Keratinocyte (primary cell): Measurements from ENCODE around the gene EID1. TPM values are rescaled to one million over a fixed set of nuclear protein-coding genes. Genes with fewer than 3 reads are reported as not detected.

Experiments
- DNase-seq: peaks from one replicate; pipeline ENCODE4 v3.0.0-alpha.2; 2011; ENCODE audit warnings: low read depth, missing footprints, low spot score
- FAIRE-seq: peaks from 2 replicates; lab custom pipeline; 2011; peaks lifted over from hg19 to GRCh38; lab: Jason Lieb, UNC
- H2AFZ ChIP-seq: 2 replicates; pipeline ENCODE4 v1.6.0; 2012; ENCODE audit warnings: low read length, control low read depth, inconsistent platforms; ENCODE audit not compliant: control insufficient read depth
- H3K27ac ChIP-seq: 2 replicates; pipeline ENCODE4 v1.5.1; 2011; ENCODE audit warnings: low read length; ENCODE audit not compliant: control insufficient read depth, insufficient read depth
- H3K27me3 ChIP-seq: 3 replicates; pipeline ENCODE4 v1.6.0; 2011; ENCODE audit warnings: low read length; ENCODE audit not compliant: control insufficient read depth, insufficient read depth; ENCODE audit errors: extremely low read depth
- H3K36me3 ChIP-seq, 2 experiments: 2 replicates in 1 of 2; 3 replicates in 1 of 2; pipeline ENCODE4 v1.5.1; 2011; ENCODE audit warnings: low read length in 2 of 2, mild to moderate bottlenecking in 1 of 2; ENCODE audit not compliant: control insufficient read depth in 2 of 2, insufficient read depth in 2 of 2; ENCODE audit errors: extremely low read depth in 1 of 2
- H3K4me1 ChIP-seq: 3 replicates; pipeline ENCODE4 v1.5.1; 2011; ENCODE audit warnings: low read length; ENCODE audit not compliant: control insufficient read depth, insufficient read depth; ENCODE audit errors: extremely low read depth
- H3K4me2 ChIP-seq: 3 replicates; pipeline ENCODE4 v1.6.0; 2011; ENCODE audit warnings: low read depth, low read length; ENCODE audit not compliant: control insufficient read depth, insufficient read depth; ENCODE audit errors: extremely low read depth
- H3K4me3 ChIP-seq, 3 experiments: fragments of 200-600 bp in 1 of 3; sonication (generic) in 1 of 3; 2 replicates in 2 of 3; 3 replicates in 1 of 3; pipeline ENCODE4 v1.5.1; 2011 to 2016; ENCODE audit warnings: low read length in 3 of 3, mild to moderate bottlenecking in 3 of 3, control low read depth in 2 of 3, inconsistent platforms in 1 of 3, low read depth in 1 of 3, mixed read lengths in 1 of 3, mixed run types in 1 of 3, moderate library complexity in 1 of 3; ENCODE audit not compliant: control insufficient read depth in 2 of 3, insufficient read depth in 2 of 3; ENCODE audit errors: extremely low read depth in 1 of 3
- H3K79me2 ChIP-seq: 2 replicates; pipeline ENCODE4 v1.6.0; 2012; ENCODE audit warnings: low read length; ENCODE audit not compliant: control insufficient read depth, insufficient read depth
- H3K9ac ChIP-seq: 3 replicates; pipeline ENCODE4 v1.6.0; 2011; ENCODE audit warnings: low read length; ENCODE audit not compliant: control insufficient read depth, insufficient read depth; ENCODE audit errors: extremely low read depth
- H3K9me1 ChIP-seq: 3 replicates; pipeline ENCODE4 v1.6.0; 2011; ENCODE audit warnings: low read length; ENCODE audit not compliant: control insufficient read depth, insufficient read depth; ENCODE audit errors: extremely low read depth
- H3K9me3 ChIP-seq: 2 replicates; pipeline ENCODE4 v1.5.1; 2012; ENCODE audit warnings: low read depth, low read length; ENCODE audit not compliant: control insufficient read depth
- H4K20me1 ChIP-seq: 3 replicates; pipeline ENCODE4 v1.6.0; 2011; ENCODE audit warnings: low read length; ENCODE audit not compliant: control insufficient read depth, insufficient read depth; ENCODE audit errors: extremely low read depth
- CTCF ChIP-seq, 3 experiments: IDR thresholded peaks in 1 of 3; conservative IDR thresholded peaks in 1 of 3; optimal IDR thresholded peaks in 1 of 3; 2 replicates in 2 of 3; 3 replicates in 1 of 3; pipeline versions ENCODE3 to v1.5.1; 2011; ENCODE audit warnings: low read length in 3 of 3, mild to moderate bottlenecking in 3 of 3, moderate library complexity in 2 of 3, control low read depth in 1 of 3, inconsistent platforms in 1 of 3; ENCODE audit not compliant: insufficient read depth in 2 of 3; ENCODE audit errors: extremely low read depth in 1 of 3
- EZH2 ChIP-seq: IDR thresholded peaks from one replicate; pipeline ENCODE4 v1.6.1; 2012; ENCODE audit warnings: inconsistent platforms, mild to moderate bottlenecking, low read length, moderate library complexity
- dilution Hi-C: fragments of 300-500 bp; cut with MboI; formaldehyde crosslinking; loops from one replicate; pipeline ENCODE4 v1.7.0; 2020; ENCODE audit warnings: low sequenced_read_pairs; ENCODE audit not compliant: extremely low pct_ligation_motif_present
- polyA plus RNA-seq, 5 experiments: library from polyadenylated mRNA; depleted of rRNA in 3 of 5; stranded (reverse) in 3 of 5; stranded (forward) in 1 of 5; unstranded in 1 of 5; fragments of >200 nt; gene quantifications; 1 replicate in 1 of 5; 2 replicates in 3 of 5; 3 replicates in 1 of 5; pipeline versions ENCODE4 v1.2.1 to v1.2.3, GENCODE V29; 2011 to 2012; ENCODE audit warnings: missing spikeins in 2 of 5, low read depth in 1 of 5, low replicate concordance in 1 of 5

The EID1 gene
- polyA plus RNA-seq, 1 donor (not counting 4 experiments of a cell fraction or from before 2014, with no cell fraction given) = 120 TPM

DNA sequence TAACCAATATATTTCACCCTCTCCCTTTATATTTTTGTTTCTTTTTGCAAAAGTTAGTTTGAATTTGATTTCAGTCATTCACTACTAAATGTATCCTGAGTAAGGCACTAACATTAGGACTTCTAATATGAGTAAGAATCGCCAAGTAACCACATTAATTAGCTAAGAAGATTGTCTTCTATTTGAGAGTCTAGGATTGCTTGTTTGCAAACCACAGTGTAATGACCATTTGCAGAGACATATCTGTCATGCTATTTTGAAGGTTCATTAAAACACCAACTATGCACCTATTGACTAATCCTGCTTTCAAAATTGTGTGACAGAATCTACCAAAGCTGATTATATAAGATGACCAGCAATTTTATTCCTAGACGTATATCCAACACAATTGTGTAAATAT is 5.3 kb upstream of the EID1 start:
- FAIRE-seq = no peak
- Histone ChIP-seq H3K9ac (no peak overlapping the region), H3K9me1 (no peaks in the 10 kb centered on the region), H3K27me3 (no peaks in the 10 kb centered on the region), H3K4me1 (peaks cover 17% of the 10 kb centered on the region), H3K9me3 (no peaks in the 10 kb centered on the region), H3K4me2 (no peak overlapping the region), H2AFZ (no peak overlapping the region), H3K36me3 (no peaks in the 10 kb centered on the region), H3K79me2 (no peaks in the 10 kb centered on the region), H4K20me1 (no peaks in the 10 kb centered on the region), H3K4me3 (no peak overlapping the region), H3K27ac (no peak overlapping the region)
- dilution Hi-C loops = loop anchor here (5.0 kb wide), 1 partner anchor 75 kb away; no protein-coding TSS in a partner anchor
- no peak for TF ChIP-seq CTCF (optimal IDR thresholded peaks at IDR 0.05 in 1 of 3, IDR thresholded peaks at IDR 0.05 in 1 of 3, conservative IDR thresholded peaks at IDR 0.05 in 1 of 3; ENCODE audit: extremely low read depth in 1 of 3, insufficient read depth in 2 of 3, low read length in 3 of 3)
- no peak for DNase-seq

DNA sequence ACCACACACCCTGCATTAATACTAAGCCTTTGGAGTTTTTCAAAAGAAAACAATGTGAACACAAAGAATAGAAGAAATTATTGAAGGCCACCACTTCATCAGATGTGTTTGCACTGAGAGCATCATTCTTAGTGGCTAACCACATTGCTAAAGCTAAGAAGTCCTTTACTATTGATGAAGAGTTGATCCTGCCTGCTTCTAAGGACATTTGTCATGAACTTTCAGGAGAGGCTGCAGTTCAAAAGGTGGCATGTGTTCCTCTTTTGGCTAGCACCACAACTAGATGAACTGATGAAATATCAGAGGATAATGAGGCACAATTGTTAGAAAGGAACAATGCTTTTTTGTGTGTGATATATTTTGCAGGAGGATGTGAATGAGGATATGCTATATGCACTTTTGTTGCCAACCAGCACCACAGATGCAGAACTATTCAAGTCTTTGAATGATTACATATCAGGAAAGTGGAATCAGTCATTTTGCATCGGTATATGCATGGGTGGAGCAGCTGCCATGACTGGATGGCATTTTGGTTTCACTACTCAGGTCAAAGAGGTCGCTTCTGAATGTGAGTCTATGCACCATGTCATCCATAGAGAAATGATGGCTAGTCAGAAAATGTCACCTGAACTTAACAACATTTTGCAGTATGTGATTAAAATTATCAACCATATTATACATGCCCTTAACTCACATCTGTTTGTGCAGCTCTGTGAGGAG is 2.5 kb upstream of the EID1 start:
- Histone ChIP-seq H3K4me2 (no peak overlapping the region), H3K27ac (no peak overlapping the region), H2AFZ (no peak overlapping the region), H3K9me1 (no peaks in the 10 kb centered on the region), H3K36me3 (no peaks in the 10 kb centered on the region), H3K27me3 (no peaks in the 10 kb centered on the region), H4K20me1 (no peaks in the 10 kb centered on the region), H3K4me1 (peaks cover 12% of the 10 kb centered on the region), H3K9ac (no peak overlapping the region), H3K9me3 (no peaks in the 10 kb centered on the region), H3K4me3 (no peak overlapping the region), H3K79me2 (peaks cover 21% of the 10 kb centered on the region)
- no peak for DNase-seq
- FAIRE-seq = no peak
- dilution Hi-C loops = no loop called here
- TF ChIP-seq EZH2 (no peak), CTCF (optimal IDR thresholded peaks at IDR 0.05 in 1 of 3, IDR thresholded peaks at IDR 0.05 in 1 of 3, conservative IDR thresholded peaks at IDR 0.05 in 1 of 3; ENCODE audit: extremely low read depth in 1 of 3, insufficient read depth in 2 of 3, low read length in 3 of 3) (no peak)
